ENCODE data around the gene KMT5B. TPM values are rescaled to one million over a fixed set of nuclear protein-coding genes. Genes with fewer than 3 reads are reported as not detected.
"Not testable (repeated sequence)": the region's sequence is repeated elsewhere in the genome, so short reads cannot be mapped to it uniquely, and the experiment has no call there.

KMT5B gene
- 16.9 and 27.9 TPM in 2 replicates for total RNA-seq

- DNase-seq (ENCODE audit: extremely low read depth, low read depth, low spot score) = no peak
Measured at GRCh38 chr11:68213135-68213515, at the start of gene KMT5B. Gene KMT5B (minus strand): TSS chr11:68213296. CDS start chr11:68190076, 23,220 bp downstream.

DNA sequence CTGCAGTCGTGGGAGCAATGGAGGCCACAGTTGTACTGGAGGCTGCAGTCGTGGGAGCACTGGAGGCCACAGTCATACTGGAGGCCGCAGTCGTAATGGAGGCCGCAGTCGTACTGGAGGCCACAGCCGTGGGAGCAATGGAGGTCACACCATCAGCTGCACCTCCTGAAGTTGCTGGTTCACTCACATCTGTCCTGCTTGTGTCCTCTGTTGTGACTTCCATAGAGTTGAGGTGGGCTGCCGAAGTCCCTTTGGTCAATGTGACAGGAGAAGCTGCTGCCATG lies 49.4 kb upstream of the KMT5B start:
- DNase-seq (ENCODE audit: extremely low read depth, low read depth, low spot score) = no peak

DNA sequence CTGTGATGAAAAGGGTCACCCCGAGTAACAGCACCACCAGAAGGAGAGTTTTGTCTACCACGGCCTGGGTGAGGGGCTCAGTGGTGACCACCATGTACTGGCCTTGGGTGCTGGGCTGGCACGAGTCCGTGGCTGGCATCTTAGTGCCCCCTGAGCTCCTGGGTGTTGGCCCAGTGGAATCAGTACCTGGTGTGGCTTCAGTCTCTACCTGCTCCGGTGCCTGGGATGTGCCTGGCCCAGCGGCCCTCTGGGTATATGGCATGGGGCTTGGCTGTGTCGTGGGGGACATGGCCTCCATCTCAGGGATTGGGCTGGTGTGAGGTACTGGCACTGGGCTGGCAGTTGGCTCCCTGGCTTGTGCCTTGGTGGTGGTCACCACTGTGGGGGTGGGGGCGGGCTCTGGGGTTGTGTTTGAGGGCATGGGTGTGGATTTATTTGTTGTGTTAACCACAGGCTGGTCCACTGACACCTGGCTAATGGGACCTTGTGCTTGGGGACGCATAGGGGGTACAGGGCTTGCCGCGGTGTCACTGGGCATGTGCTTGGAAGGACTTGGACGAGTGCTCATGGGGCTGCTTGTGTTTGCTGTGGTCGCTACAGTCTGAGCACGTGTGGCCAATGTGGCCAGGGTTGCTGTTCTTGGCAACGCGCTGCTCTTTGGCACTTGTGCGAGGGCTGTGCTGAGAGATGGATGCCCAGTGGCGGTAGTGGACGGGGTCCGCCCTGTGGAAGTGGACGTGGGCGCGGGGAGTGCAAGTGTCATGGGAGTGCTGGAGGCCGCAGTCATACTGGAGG lies 48.9 kb upstream of the KMT5B start:
- no peak for DNase-seq (ENCODE audit: extremely low read depth, low read depth, low spot score)

DNA sequence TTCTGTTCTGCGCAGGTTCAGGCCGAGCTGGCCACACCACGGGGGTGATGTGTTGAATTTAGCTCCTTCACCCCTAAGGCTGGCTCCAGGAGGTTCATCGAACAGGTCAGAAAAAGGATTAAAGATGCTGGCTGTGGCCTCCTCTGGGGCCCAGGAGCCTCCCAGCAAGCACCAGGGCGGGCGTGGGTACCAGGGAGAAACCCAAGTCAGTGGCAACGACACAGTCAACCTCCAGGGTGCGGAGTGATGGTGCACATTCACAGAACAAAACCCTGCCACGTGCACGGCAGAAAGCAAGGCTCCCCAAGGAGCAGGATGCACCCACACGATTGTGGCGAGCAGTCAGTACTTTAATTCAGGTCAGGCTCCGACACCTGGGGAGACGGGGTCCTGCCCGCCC lies 47.9 kb upstream of the KMT5B start:
- DNase-seq (ENCODE audit: extremely low read depth, low read depth, low spot score) = no peak

DNA sequence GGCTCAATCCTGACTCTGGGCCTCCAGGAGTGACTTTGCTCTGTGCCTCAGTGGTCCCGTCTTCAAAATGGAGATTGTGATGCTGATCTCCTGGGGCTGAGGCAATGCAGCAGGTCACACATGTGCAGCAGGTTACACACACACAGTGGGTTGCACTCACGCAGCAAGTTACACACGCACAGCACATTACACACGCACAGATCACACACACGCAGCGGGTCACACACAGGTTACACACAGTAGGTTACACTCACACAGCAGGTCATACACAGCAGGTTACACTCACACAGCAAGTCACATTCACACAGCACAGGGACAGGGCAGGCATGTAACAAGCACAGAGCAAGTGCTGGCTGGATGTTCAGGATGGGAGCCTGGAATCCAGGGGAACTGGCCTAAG lies 47.4 kb upstream of the KMT5B start:
- no peak for DNase-seq (ENCODE audit: extremely low read depth, low read depth, low spot score)

DNA sequence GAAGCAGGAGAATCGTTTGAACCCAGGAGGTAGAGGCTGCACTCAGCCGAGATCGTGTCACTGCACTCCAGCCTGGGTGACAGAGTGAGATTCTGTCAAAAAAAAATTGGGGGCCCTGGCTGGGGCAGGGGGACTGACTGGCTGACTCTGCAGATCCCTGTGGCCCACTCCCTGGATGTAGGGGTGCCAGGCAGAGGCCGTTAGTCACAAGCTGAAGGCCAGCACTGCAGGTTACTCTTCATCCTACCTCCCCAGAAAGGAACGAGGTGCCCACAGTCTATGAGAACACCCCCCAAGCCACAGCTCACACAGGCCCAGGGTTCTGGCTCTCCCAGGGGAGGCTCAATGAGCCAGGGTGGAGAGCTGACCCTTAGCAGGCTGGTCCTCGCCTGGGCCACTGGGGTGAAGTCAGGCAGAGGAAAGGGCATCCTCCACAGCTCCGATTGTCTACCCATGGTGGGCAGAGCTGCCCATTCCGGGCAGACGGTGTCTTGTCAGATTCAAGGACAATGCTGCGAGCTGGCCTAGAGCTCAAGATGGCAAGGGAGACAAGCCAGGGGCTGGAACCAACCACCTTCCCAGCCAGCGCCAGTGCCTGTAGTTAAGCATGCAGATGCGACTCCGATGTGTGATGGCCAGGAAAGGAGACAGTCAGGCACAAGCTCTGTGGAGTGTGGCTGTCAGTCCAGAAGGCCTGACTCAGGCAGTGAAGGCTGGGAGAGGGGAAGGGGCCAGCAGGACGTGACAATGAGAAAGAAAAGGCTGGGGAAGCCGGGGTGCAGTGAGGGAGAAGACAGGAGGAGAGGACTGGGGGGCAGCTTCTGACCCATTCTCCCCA lies 46.2 kb upstream of the KMT5B start:
- DNase-seq (ENCODE audit: extremely low read depth, low read depth, low spot score) = no peak

DNA sequence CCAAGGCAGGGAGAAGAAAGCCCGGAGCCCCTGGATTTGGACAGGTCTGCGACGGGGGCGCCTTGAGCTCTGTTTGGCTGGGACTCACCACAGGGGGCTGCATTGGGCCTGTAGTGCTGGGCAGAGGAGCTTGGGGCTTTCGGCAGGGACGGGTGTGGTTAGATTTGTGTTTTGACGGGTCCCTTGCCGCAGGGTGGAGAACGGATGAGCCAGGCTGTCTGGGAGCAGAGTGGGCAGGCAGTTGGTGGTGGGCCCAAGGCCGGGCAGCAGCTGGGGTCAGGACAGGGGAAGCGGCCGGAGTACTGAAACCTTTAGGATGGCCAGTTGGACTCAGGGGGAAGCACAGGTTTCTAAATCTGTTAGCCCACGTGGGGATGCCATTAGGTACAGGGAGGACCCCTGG lies 45.3 kb upstream of the KMT5B start:
- no peak for DNase-seq (ENCODE audit: extremely low read depth, low read depth, low spot score)

DNA sequence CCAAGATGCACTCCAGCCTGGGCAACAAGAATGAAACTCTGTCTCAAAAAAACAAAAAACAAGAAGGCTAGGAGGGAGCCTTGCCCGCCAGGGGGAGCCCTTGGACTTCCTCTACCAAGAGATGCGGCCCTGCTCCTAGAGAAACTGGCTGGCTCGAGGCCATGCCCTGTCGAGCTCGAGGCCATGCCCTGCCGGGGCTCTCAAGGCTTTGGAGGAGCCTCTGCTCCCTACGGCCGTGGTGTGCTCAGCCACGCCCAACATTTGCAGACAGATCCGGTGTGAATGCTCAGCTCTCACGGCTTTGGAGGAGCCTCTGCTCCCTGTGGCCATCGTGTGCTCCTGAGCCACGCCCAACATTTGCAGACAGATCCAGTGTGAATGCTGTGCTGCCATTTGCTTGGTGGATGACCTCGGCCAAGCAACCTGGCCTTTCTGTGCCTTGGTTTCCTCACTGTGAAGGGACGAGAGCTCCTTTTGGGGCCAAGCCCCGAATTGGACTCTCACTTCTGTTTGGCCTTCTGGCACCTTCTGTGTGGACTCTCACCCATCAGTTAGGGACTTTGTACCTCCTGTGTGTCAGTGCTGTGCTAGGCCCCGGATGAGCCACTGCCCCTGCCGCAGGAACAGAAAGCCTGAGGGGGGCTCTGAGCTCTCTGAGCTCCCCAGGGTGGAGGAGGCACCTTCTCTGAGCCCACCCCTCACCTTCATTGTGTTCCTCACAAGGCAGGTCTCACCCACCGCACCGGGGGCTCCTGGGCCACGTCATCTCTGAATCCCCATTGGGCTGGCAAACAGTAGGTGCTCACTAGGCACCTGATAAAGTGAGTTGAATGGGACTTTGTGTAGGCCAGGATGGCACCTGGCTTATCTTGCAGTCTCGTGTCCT lies 44.6 kb upstream of the KMT5B start:
- DNase-seq (ENCODE audit: extremely low read depth, low read depth, low spot score) = peak; percentile 68

- DNase-seq (ENCODE audit: extremely low read depth, low read depth, low spot score) = no peak
Measured at GRCh38 chr11:68256331-68256741, 43.2 kb upstream of the KMT5B start.

GRCh38 chr11:68255526-68255925 lies 42.4 kb upstream of the KMT5B start:
- no peak for DNase-seq (ENCODE audit: extremely low read depth, low read depth, low spot score)

GRCh38 chr11:68254421-68254820 lies 41.3 kb upstream of the KMT5B start:
- DNase-seq (ENCODE audit: extremely low read depth, low read depth, low spot score) = no peak

DNA sequence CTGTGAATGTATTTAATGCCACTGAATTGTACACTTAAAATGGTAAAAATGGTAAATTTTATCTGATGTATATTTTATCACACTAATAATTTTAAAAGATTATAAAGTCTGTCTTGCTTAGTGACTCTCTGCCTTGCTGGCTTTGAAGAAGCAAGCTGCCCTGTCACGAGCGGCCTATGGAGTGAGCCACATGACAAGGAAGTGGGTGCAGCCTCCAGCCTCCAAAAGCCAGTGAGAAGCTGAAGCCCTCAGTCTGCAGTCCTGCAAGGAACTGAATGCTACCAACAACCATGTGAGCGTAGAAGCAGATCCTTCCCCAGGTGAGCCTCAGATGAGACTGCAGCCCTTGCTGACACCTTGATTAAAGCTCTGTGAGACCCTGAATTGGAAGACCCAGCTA lies 38.7 kb upstream of the KMT5B start:
- no peak for DNase-seq (ENCODE audit: extremely low read depth, low read depth, low spot score)

GRCh38 chr11:68244912-68245311 lies 31.8 kb upstream of the KMT5B start:
- DNase-seq (ENCODE audit: extremely low read depth, low read depth, low spot score) = not testable (repeated sequence)

DNA sequence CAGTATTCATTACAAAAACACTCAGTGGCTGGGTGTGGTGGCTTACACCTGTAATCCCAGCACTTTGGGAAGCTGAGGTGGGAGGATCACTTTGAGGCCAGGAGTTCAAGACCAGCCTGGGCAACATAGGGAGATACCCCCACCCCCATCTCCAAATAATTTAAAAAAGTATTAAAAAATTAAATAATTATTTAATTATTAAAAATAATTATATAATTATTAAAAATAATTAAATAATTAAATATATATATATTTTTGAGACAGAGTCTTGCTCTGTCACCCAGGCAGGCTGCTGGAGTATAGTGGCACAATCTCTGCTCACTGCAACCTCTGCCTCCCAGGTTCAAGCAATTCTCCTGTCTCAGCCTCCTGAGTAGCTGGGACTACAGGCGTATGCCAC lies 30.8 kb upstream of the KMT5B start:
- not testable (repeated sequence) for DNase-seq (ENCODE audit: extremely low read depth, low read depth, low spot score)

DNA sequence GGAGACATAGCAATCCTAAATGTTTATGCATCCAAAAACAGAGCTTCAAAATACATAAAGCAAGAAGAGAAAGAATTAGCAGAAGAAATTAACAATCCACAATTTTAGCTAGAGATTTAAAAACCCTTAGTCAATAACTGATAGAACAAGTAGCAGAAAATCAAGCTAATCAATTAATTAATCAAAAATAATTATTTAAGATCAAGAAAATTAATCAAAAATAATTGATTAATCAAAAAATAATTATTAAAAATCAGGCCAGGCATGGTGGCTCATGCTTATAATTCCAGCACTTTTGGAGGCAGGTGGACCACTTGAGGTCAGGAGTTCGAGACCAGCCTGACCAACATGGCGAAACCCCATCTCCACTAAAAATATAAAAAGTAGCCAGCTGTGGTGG lies 29.5 kb upstream of the KMT5B start:
- no peak for DNase-seq (ENCODE audit: extremely low read depth, low read depth, low spot score)

GRCh38 chr11:68231621-68232020 lies 18.5 kb upstream of the KMT5B start:
- DNase-seq (ENCODE audit: extremely low read depth, low read depth, low spot score) = no peak

DNA sequence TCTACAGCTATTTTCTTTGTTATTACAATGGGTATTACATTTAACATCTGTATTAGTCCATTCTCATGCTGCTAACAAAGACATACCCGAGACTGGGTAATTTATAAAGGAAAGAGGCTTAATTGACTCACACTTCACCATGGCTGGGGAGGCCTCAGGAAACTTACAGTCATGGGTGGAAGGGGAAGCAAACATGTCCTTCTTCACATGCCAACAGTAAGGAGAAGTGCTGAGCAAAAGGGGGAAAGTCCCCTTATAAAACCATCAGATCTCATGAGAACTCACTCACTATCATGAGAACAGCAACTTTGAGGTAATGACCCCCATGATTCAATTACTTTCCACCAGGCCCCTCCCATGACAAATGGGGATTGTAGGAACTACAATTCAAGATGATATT lies 16.5 kb upstream of the KMT5B start:
- DNase-seq (ENCODE audit: extremely low read depth, low read depth, low spot score) = no peak

GRCh38 chr11:68226421-68226820 lies 13.3 kb upstream of the KMT5B start:
- no peak for DNase-seq (ENCODE audit: extremely low read depth, low read depth, low spot score)

GRCh38 chr11:68224606-68225005 lies 11.5 kb upstream of the KMT5B start:
- no peak for DNase-seq (ENCODE audit: extremely low read depth, low read depth, low spot score)

GRCh38 chr11:68223275-68223674 lies 10.2 kb upstream of the KMT5B start:
- DNase-seq (ENCODE audit: extremely low read depth, low read depth, low spot score) = no peak

DNA sequence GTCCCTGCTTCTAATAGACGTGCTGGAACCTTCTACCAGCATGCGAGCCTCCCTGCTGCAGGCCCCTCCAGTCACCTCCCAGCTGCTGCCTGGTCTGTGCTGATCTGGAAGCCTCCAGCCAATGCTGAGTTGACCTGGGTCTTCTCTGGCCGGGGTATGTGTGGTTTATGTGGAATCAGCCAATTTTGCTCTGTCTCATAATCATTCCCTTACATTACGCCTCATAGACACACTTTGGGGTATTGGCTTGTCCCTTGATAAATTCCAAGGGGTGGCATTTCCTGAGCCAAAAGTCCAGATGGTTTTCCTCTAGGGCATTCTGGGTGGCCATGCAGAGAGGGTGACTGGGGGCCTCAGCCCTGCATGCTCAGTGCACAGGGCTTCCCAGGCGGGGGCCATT lies 8.3 kb upstream of the KMT5B start:
- DNase-seq (ENCODE audit: extremely low read depth, low read depth, low spot score) = no peak

Measured in glomerular endothelial cell (primary cell).